ENCODE measurements around the gene ALDOA. TPM values are rescaled to one million over a fixed set of nuclear protein-coding genes. Genes with fewer than 3 reads are reported as not detected.

Gene ALDOA
- total and polyA plus RNA-seq, 7 donors = 4,532 to 12,458 (median 6,382) TPM

GRCh38 chr16:30110661-30111060 is 45.1 kb downstream of the ALDOA start:
- no peak for ATAC-seq

GRCh38 chr16:30112197-30113030 is 46.9 kb downstream of the ALDOA start:
- peak; percentile 57 for TF ChIP-seq CTCF (IDR thresholded peaks at IDR 0.05)

More at GRCh38 chr16:30110661-30111060, 45.1 kb downstream of the ALDOA start:
- intact Hi-C loops (cut with DNase I) = no loop called here
- DNase-seq = no peak
- Histone ChIP-seq H3K4me1 (no peaks in the 10 kb centered on the region), H3K27me3 (ENCODE audit: insufficient read depth in 3 of 3, low read length in 2 of 3) (no peaks in the 10 kb centered on the region), H3K27ac (no peak overlapping the region), H3K36me3 (ENCODE audit: insufficient read depth in 1 of 2, low read depth in 1 of 2) (peaks cover 0 to 68% of the 10 kb centered on the region in 2 donors), H3K9me3 (no peaks in the 10 kb centered on the region), H3K4me3 (no peak overlapping the region)
- no peak for TF ChIP-seq CTCF (IDR thresholded peaks at IDR 0.05)
- 46 to 59% (median 52%) methylated on average over 6 to 7 of the region's 7 CpGs for WGBS, 3 donors

GRCh38 chr16:30113031-30113710 is 47.6 kb downstream of the ALDOA start, which contains the start of gene GDPD3:
Gene GDPD3 (minus strand): TSS chr16:30113537. CDS start chr16:30113478, 59 bp downstream.
- peaks cover 0 to 72% of the 10 kb centered on the region in 2 donors for H3K36me3 ChIP-seq (ENCODE audit: insufficient read depth in 1 of 2, low read depth in 1 of 2)
- H3K4me1 ChIP-seq = no peaks in the 10 kb centered on the region
- 63 to 65% (median 64%) methylated on average over 16 to 20 of the region's 20 CpGs for WGBS, 3 donors
- no peaks in the 10 kb centered on the region for H3K27me3 ChIP-seq (ENCODE audit: insufficient read depth in 3 of 3, low read length in 2 of 3)
- intact Hi-C loops (cut with DNase I) = no loop called here
- TF ChIP-seq CTCF (IDR thresholded peaks at IDR 0.05) = no peak
- ATAC-seq (peak; percentile 20 to 29 (median 26)), DNase-seq (peak in 1 of 2 donors; percentile 53)
- no peaks in the 10 kb centered on the region for H3K9me3 ChIP-seq
- no peak within 1 kb of the TSS for H3K27ac ChIP-seq
- no peak within 1 kb of the TSS for H3K4me3 ChIP-seq

More at GRCh38 chr16:30112197-30113030, 46.9 kb downstream of the ALDOA start:
- DNase-seq (peak; percentile 69 to 80), ATAC-seq (peak; percentile 60 to 74 (median 64))
- Histone ChIP-seq H3K36me3 (ENCODE audit: insufficient read depth in 1 of 2, low read depth in 1 of 2) (peaks cover 0 to 72% of the 10 kb centered on the region in 2 donors), H3K9me3 (no peaks in the 10 kb centered on the region), H3K27ac (no peak overlapping the region), H3K4me3 (no peak overlapping the region), H3K4me1 (no peaks in the 10 kb centered on the region), H3K27me3 (ENCODE audit: insufficient read depth in 3 of 3, low read length in 2 of 3) (no peaks in the 10 kb centered on the region)
- intact Hi-C loops (cut with DNase I) = no loop called here
- 82 to 88% (median 84%) methylated on average over 29 of the region's 29 CpGs for WGBS, 3 donors

DNA sequence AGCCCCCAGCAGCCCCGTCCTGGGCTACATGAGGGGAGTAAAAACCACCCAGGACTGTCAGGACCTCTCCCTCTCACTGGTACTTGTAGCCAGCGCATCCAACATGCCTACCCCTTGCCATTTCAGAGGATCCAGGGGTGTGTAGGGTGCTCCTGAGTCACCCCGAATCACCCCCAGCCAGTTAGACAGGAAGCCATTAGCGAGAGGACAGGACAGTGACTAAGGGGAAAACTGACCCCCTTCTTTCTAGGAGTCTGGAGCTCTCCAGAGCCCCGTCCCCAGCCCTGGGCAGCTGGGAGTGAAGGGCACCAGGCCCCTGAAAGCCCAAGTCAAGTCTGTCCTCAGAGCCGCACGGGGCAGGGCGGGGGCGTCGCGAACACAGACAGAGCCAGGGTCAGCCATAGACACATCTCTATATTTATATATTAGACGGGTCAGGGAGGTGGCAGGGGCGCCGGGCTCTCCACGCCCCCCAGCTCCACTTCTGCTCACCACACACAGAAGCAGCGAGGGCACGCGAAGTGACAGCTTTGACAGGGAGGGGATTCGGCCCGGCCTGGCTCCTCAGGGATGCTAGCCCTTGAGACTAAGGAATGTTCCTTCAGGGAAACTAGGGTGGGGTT is 48.3 kb downstream of the ALDOA start:
- Histone ChIP-seq H3K27me3 (ENCODE audit: insufficient read depth in 3 of 3, low read length in 2 of 3) (no peaks in the 10 kb centered on the region), H3K36me3 (ENCODE audit: insufficient read depth in 1 of 2, low read depth in 1 of 2) (peaks cover 0 to 72% of the 10 kb centered on the region in 2 donors), H3K4me3 (no peak overlapping the region), H3K27ac (no peak overlapping the region), H3K9me3 (no peaks in the 10 kb centered on the region), H3K4me1 (no peaks in the 10 kb centered on the region)
- DNase-seq = no peak
- WGBS, 3 donors = 86 to 89% (median 86%) methylated on average over 20 of the region's 20 CpGs
- ATAC-seq = peak in 3 of 4 donors; percentile 3 to 18 (median 3)
- TF ChIP-seq CTCF (IDR thresholded peaks at IDR 0.05) = no peak
- intact Hi-C loops (cut with DNase I) = no loop called here
